Neural cell (in vitro differentiated cells): Measurements from ENCODE around the gene TMEM120A.

Experiments used
- EZH2 ChIP-seq: fragments of 200-600, 300-800 bp; shearing (Covaris generic), sonication (generic); IDR thresholded peaks from 2 replicates; pipeline ENCODE4 v1.6.1; 2014; ENCODE audit warnings: antibody characterized with exemption, low read length, borderline replicate concordance, mild to moderate bottlenecking; ENCODE audit not compliant: insufficient read depth, poor library complexity, severe bottlenecking
- MXI1 ChIP-seq: fragments of 450-650 bp; conservative IDR thresholded peaks from 2 replicates; pipeline ENCODE4 v1.6.1; 2014; ENCODE audit warnings: antibody characterized with exemption, mild to moderate bottlenecking; ENCODE audit not compliant: poor library complexity, severe bottlenecking
- POLR2AphosphoS5 ChIP-seq: IDR thresholded peaks from 2 replicates; pipeline ENCODE4 v1.6.1; 2012
- TAF1 ChIP-seq: IDR thresholded peaks from 2 replicates; pipeline ENCODE4 v1.6.1; 2012; ENCODE audit warnings: low read depth
- TF ChIP-seq, protein P1 (sequence below): fragments of 450-650 bp; IDR thresholded peaks from 2 replicates; pipeline ENCODE4 v1.5.1; 2014; ENCODE audit warnings: antibody characterized with exemption, mild to moderate bottlenecking, moderate library complexity; ENCODE audit not compliant: poor library complexity, severe bottlenecking

DNA sequence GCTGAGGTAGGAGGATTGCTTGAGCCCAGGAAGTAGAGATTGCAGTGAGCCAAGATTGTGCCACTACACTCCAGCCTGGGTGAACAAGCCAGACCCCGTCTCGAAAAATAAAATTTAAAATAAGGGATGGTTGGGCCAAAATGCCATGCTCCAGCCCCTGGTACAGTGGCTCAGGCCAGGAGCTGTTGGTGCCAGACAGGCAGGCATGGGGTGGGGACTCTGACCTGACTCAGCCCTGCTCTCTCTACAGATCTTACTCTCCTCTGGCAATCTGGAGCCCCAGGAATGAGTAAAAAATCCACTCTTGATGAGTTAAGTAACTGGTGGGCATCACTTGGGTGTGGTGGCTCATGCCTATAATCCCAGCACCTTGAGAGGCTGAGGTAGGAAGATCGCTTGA lies 8.4 kb upstream of the TMEM120A start:
- TF ChIP-seq, protein P1, sequence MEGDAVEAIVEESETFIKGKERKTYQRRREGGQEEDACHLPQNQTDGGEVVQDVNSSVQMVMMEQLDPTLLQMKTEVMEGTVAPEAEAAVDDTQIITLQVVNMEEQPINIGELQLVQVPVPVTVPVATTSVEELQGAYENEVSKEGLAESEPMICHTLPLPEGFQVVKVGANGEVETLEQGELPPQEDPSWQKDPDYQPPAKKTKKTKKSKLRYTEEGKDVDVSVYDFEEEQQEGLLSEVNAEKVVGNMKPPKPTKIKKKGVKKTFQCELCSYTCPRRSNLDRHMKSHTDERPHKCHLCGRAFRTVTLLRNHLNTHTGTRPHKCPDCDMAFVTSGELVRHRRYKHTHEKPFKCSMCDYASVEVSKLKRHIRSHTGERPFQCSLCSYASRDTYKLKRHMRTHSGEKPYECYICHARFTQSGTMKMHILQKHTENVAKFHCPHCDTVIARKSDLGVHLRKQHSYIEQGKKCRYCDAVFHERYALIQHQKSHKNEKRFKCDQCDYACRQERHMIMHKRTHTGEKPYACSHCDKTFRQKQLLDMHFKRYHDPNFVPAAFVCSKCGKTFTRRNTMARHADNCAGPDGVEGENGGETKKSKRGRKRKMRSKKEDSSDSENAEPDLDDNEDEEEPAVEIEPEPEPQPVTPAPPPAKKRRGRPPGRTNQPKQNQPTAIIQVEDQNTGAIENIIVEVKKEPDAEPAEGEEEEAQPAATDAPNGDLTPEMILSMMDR = no peak
- TF ChIP-seq POLR2AphosphoS5 (no peak), TAF1 (no peak), EZH2 (no peak), MXI1 (no peak)
